GM12872 (cell line): Measurements from ENCODE around the gene LIMS2.

ENCODE experiments used
- TF ChIP-seq, protein P1 (sequence below): IDR thresholded peaks from 3 replicates; pipeline ENCODE4 v1.5.1; 2011; ENCODE audit warnings: low read depth, mild to moderate bottlenecking, low read length, moderate library complexity; ENCODE audit not compliant: insufficient read depth

Gene LIMS2

DNA sequence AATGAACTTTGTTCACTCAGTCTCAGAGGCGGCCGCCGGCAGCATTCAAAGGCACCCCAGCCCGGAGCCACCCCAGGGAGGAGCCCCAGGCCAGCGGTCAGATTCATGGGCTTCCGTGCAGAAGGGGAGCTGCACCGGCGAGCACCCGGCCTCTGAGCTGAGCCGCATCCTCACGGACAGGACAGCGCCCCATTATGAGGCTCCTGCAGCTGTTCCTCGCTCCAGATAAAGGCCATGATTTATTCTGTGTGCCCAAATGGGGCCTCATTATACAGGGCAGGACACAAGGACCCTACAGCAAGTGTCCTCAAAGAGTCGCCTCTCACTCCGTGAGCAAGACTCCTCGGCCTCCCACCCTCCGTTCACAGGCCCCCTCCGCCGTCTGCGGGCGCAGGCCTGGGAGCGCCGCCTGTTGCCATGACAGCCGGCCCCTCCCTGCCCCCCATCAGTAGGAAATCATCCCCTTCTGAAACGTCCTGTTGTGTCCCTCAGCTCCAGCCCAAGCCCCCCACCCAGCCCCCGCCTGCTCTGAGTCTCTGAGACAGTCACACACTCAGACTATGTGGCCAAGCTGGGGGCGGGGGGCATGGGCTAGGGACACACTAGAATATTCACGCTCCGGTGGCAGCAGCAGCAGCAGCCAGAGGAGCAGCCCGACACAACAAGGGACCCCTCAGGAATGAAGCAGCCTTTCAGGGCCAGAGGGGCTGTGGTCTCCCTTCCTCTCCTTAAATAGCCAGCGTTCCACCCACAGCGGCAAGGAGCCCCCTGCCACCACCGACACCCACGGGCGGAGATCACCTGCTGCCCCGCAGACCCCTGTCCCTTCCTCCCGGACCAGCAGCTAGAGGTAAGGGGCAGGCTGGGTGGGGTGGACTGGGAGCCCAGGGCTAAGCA is 29.7 kb downstream of the LIMS2 start, which contains the start of gene GPR17:
GPR17 (plus strand) TSS at position 759 of the 897 bp plus-strand sequence. CDS start 4,583 bp downstream, outside the sequence.
- TF ChIP-seq, protein P1, sequence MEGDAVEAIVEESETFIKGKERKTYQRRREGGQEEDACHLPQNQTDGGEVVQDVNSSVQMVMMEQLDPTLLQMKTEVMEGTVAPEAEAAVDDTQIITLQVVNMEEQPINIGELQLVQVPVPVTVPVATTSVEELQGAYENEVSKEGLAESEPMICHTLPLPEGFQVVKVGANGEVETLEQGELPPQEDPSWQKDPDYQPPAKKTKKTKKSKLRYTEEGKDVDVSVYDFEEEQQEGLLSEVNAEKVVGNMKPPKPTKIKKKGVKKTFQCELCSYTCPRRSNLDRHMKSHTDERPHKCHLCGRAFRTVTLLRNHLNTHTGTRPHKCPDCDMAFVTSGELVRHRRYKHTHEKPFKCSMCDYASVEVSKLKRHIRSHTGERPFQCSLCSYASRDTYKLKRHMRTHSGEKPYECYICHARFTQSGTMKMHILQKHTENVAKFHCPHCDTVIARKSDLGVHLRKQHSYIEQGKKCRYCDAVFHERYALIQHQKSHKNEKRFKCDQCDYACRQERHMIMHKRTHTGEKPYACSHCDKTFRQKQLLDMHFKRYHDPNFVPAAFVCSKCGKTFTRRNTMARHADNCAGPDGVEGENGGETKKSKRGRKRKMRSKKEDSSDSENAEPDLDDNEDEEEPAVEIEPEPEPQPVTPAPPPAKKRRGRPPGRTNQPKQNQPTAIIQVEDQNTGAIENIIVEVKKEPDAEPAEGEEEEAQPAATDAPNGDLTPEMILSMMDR: no peak

DNA sequence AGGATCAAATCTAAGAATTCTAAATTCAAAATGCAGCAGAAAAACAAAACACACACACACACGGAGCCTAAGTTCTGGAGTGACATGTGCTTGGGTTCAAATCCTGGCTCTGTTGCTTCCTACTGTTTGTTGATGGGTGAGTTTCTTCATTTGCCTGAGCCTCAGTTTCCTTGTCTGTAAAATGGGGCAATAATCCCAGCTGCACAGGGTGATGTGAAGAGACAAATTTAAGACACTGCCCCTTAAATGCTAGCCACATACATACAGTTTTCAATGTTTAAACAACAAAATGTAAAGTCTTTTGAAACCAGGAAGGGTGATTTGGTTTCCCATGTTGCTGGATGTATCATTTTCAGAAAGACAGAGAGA is 30.3 kb downstream of the LIMS2 start:
- TF ChIP-seq, protein P1: no peak

DNA sequence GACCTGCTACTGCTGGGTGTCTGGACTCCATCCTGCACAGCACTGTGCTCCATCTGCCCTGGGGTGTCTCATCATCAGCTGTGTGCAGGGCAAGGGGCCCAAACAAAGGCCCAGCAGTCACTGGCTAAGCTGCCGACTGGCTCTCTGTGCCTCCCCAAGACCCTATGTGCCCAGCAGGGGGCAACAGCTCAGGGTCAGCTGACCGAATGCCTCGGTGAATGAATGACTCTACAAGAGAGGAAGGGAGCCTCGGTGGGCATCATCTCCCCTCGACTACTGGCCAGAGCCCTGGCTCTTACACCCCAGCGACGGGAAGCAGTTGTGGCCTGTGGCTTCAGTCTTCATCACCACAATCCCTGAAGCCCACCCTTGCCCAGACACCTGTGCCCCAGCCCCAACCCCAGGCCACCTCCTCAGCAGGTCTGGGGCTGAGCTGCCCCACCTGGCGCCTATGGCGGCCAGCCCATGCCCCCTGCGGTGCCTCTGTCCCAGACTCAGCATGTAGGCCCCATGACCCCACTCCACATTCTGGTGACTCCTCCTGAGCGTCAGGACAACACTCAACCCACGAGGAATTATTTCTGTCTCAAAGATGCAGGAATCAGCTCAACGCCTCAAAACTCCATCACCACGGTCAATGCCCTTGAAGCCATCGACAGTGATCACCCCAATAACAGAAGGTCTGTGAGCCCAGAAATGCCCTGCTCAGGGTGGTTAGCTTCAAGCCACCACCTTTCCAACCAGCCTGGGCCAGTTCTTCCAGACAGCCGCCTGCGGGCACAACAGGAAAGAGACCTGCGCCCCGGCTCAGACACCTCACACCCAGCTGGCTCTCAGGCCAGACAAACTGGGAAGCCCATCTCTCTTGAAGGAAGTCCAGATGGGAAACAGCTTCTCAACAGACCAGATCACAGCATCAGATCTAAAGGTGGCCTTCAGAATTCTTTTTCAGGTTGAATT is 31.0 kb downstream of the LIMS2 start:
- TF ChIP-seq, protein P1: peak; percentile 33; the same call in 1 of the 3 replicates

DNA sequence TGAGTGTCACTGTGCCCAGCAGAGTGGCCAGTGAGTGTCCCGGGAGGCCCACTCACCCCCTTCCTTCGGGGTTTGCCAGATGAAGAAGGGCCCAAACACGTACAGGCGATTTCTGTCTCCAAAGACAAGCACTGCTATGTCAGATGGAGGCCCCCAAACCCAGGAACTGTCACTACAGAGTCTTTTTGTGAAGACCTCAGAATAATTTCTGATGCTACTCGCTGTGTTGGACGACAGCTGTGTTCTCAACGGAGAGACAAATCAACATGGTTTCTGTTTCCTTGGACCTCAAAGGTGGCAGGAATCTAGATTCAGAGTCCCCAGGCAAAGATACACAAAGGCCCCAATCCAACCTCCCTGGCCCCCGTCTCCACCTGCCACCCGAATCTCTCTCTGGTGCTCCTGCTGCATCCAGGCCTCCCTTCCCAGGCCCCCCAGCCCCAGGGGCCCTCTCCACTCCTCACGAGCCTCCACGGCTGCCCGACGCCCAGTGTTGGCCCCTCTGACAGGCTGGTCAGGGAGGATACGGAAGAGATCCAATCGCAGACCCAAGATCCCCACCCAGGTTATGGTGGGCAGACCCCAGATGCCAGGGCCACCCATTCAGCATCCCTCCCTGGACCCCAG is 31.8 kb downstream of the LIMS2 start:
- TF ChIP-seq, protein P1: no peak

DNA sequence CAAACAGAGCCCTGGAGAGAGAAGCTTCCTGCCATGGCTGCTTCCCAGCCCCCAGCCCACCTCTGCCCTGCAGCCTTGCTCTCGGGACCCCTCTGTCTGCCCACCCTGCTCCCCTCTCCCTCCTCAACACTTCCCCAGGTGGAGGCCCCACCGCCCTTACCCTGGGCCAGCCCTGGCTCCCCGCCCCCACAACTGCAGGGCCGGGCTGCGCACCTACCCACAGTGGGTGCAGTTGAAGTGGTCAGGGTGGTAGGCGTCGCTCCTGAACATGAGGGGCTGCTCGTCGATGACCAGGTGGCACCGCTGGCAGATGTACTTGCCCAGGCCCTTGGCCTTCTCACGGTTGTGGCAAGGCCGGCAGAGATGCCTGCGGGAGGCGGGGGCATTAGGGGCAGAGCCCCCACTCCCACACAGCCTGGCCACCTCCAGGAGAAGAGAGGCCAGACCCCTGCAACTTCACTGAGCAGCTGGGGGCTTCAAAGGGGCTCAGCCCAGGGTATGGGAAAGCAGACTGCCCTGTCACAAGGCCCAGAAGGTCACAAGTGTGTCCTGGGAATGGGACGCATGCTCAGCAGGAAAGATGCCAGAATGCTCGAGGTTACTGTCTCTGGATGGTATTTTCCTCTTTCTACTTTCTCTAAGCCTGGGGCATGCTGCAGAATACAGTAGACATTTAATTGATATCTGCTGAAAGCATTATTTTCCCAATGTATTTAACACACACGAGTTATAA is 32.5 kb downstream of the LIMS2 start:
- TF ChIP-seq, protein P1: no peak

DNA sequence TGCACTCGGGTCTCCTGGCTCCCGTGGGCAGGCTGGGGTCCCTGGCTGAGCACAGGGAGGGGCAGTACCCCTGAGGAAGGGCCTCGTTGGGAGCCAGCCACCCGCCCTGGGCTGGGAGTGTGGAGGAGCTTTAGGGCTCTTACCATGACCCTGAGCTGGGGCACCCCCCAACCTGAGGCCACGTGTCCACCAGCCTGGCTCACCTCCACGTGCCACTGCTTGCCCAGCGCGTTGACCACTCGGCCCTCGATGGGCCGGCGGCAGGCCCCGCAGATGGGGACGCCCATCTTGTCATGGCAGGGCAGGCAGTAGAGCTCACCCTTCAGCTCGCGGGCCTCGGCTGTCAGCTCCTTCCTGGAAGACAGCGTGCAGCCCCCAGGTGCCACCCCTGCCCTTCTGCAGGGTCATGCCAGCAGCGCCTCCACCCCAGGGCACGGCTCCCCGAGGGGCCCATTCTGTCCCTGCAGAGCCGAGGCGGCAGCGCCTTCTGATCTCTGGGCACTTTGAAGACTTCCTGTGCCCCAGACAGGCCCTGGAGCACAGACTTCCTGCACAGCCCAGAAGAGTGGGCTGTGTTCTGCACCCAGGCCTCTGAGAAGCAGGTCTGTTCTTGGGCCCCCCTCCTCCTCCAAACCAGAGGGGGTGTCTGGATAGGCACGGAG is 33.4 kb downstream of the LIMS2 start:
- TF ChIP-seq, protein P1: no peak
